Neuronal stem cell (in vitro differentiated cells): ENCODE data around the gene VPS35.

Source experiments
- DNase-seq: peaks from one replicate; pipeline ENCODE4 v3.0.0-alpha.2; 2013; ENCODE audit warnings: low spot score
- H2AFZ ChIP-seq: one replicate; pipeline ENCODE4 v1.6.1; 2013; ENCODE audit warnings: mild to moderate bottlenecking, low read length, inconsistent platforms
- H2AK5ac ChIP-seq: 2 replicates; pipeline ENCODE4 v1.6.1; 2013; ENCODE audit warnings: low read depth, mild to moderate bottlenecking, inconsistent platforms, low read length, moderate library complexity, mixed read lengths
- H2BK120ac ChIP-seq: 2 replicates; pipeline ENCODE4 v1.6.1; 2013; ENCODE audit warnings: low read depth, mild to moderate bottlenecking, inconsistent platforms, low read length, moderate library complexity, mixed read lengths
- H2BK12ac ChIP-seq: one replicate; pipeline ENCODE4 v1.6.1; 2013; ENCODE audit warnings: low read length, inconsistent platforms
- H2BK15ac ChIP-seq: 2 replicates; pipeline ENCODE4 v1.6.1; 2013; ENCODE audit warnings: mild to moderate bottlenecking, low read length, inconsistent platforms, mixed read lengths
- H2BK5ac ChIP-seq: one replicate; pipeline ENCODE4 v1.6.1; 2013; ENCODE audit warnings: inconsistent platforms, mild to moderate bottlenecking, low read length, moderate library complexity
- H3K14ac ChIP-seq: one replicate; pipeline ENCODE4 v1.6.1; 2013; ENCODE audit warnings: low read length, inconsistent platforms
- H3K18ac ChIP-seq: 2 replicates; pipeline ENCODE4 v1.6.1; 2013; ENCODE audit warnings: low read length, inconsistent platforms
- H3K23ac ChIP-seq: 2 replicates; pipeline ENCODE4 v1.6.1; 2013; ENCODE audit warnings: low read depth, mild to moderate bottlenecking, mixed read lengths, low read length, inconsistent platforms; ENCODE audit not compliant: poor library complexity
- H3K27ac ChIP-seq: replicated peaks from 3 replicates; pipeline ENCODE4 v1.5.1; 2013; ENCODE audit warnings: low read length, inconsistent platforms
- H3K27me3 ChIP-seq, 3 experiments: 2 replicates each; pipeline ENCODE4 v1.6.1; 2013; ENCODE audit warnings: low read length in 3 of 3, mild to moderate bottlenecking in 2 of 3, inconsistent platforms in 1 of 3, low read depth in 1 of 3, mixed read lengths in 1 of 3, moderate library complexity in 1 of 3; ENCODE audit not compliant: control insufficient read depth in 3 of 3, insufficient read depth in 3 of 3
- H3K36me3 ChIP-seq, 2 donors: replicated peaks in 1 of 2; 2 replicates each; pipeline ENCODE4 v1.6.1; 2013; ENCODE audit warnings: low read length in 2 of 2; ENCODE audit not compliant: control insufficient read depth in 2 of 2, insufficient read depth in 2 of 2
- H3K4ac ChIP-seq: 2 replicates; pipeline ENCODE4 v1.6.1; 2013; ENCODE audit warnings: inconsistent platforms, mild to moderate bottlenecking, low read length, moderate library complexity
- H3K4me1 ChIP-seq, 2 donors: 1 replicate in 1 of 2; 2 replicates in 1 of 2; pipeline ENCODE4 v1.6.1; 2013; ENCODE audit warnings: low read length in 2 of 2, low read depth in 1 of 2; ENCODE audit not compliant: control insufficient read depth in 2 of 2, insufficient read depth in 1 of 2
- H3K4me2 ChIP-seq: one replicate; pipeline ENCODE4 v1.6.1; 2013; ENCODE audit warnings: mild to moderate bottlenecking, low read length, inconsistent platforms; ENCODE audit not compliant: insufficient read depth, poor library complexity, severe bottlenecking
- H3K4me3 ChIP-seq, 2 donors: 2 replicates each; pipeline ENCODE4 v1.5.1; 2013; ENCODE audit warnings: low read length in 2 of 2, mild to moderate bottlenecking in 2 of 2, inconsistent platforms in 1 of 2, moderate library complexity in 1 of 2
- H3K79me1 ChIP-seq: one replicate; pipeline ENCODE4 v1.6.1; 2013; ENCODE audit warnings: low read depth, mild to moderate bottlenecking, inconsistent platforms, low read length, moderate library complexity
- H3K9ac ChIP-seq: one replicate; pipeline ENCODE4 v1.6.1; 2013; ENCODE audit warnings: mild to moderate bottlenecking, low read depth, low read length, inconsistent platforms; ENCODE audit not compliant: poor library complexity
- H3K9me3 ChIP-seq, 2 donors: replicated peaks in 1 of 2; 2 replicates each; pipeline versions ENCODE3 to v1.6.1; 2013; ENCODE audit warnings: low read length in 2 of 2, mild to moderate bottlenecking in 2 of 2, inconsistent platforms in 1 of 2, low read depth in 1 of 2, mixed read lengths in 1 of 2, moderate library complexity in 1 of 2; ENCODE audit not compliant: control insufficient read depth in 2 of 2, insufficient read depth in 1 of 2
- H4K8ac ChIP-seq: one replicate; pipeline ENCODE4 v1.6.1; 2013; ENCODE audit warnings: low read depth, mild to moderate bottlenecking, inconsistent platforms, low read length, moderate library complexity
- H4K91ac ChIP-seq: one replicate; pipeline ENCODE4 v1.6.1; 2013; ENCODE audit warnings: low read length, low read depth, mild to moderate bottlenecking, inconsistent platforms; ENCODE audit not compliant: poor library complexity
- WGBS, 2 donors: extraction: QIAGEN DNeasy Blood & Tissue Kit; methylation state at CpG; one replicate each; pipeline ENCODE4 v1.1.7; 2013; ENCODE audit warnings: missing lambda C conversion rate in 2 of 2, mixed read lengths in 1 of 2; ENCODE audit not compliant: insufficient read length in 2 of 2, insufficient replicate concordance in 1 of 2; ENCODE audit errors: extremely low coverage in 2 of 2; 5-methylcytosine and 5-hydroxymethylcytosine counted together

VPS35 gene

GRCh38 chr16:46632778-46633733 is 55.9 kb downstream of the VPS35 start:
- Histone ChIP-seq H2BK5ac (peak overlapping the region; percentile 43), H2BK120ac (no peak overlapping the region), H3K4me2 (peak overlapping the region; percentile 52), H4K91ac (no peak overlapping the region), H3K4me1 (peaks cover 3 to 4% of the 10 kb centered on the region in 2 donors), H3K4me3 (peak overlapping the region; percentile 5 to 18), H4K8ac (peak overlapping the region; percentile 93), H2BK12ac (no peak overlapping the region), H3K9ac (peak overlapping the region; percentile 38), H3K9me3 (peaks cover 0 to 2% of the 10 kb centered on the region in 2 donors), H3K27ac (no peak overlapping the region), H3K18ac (peak overlapping the region; percentile 59), H3K4ac (no peak overlapping the region), H3K36me3 (no peaks in the 10 kb centered on the region), H2AK5ac (peak overlapping the region; percentile 41), H3K27me3 (peaks cover 0 to 9% (median 0%) of the 10 kb centered on the region in 3 experiments), H3K79me1 (no peaks in the 10 kb centered on the region), H2BK15ac (peak overlapping the region; percentile 70), H3K14ac (peak overlapping the region; percentile 90), H2AFZ (peak overlapping the region; percentile 82), H3K23ac (no peak overlapping the region)
- DNase-seq, result no peak
- no CpG with 5 or more reads among the region's 32 CpGs for WGBS, 2 donors

DNA sequence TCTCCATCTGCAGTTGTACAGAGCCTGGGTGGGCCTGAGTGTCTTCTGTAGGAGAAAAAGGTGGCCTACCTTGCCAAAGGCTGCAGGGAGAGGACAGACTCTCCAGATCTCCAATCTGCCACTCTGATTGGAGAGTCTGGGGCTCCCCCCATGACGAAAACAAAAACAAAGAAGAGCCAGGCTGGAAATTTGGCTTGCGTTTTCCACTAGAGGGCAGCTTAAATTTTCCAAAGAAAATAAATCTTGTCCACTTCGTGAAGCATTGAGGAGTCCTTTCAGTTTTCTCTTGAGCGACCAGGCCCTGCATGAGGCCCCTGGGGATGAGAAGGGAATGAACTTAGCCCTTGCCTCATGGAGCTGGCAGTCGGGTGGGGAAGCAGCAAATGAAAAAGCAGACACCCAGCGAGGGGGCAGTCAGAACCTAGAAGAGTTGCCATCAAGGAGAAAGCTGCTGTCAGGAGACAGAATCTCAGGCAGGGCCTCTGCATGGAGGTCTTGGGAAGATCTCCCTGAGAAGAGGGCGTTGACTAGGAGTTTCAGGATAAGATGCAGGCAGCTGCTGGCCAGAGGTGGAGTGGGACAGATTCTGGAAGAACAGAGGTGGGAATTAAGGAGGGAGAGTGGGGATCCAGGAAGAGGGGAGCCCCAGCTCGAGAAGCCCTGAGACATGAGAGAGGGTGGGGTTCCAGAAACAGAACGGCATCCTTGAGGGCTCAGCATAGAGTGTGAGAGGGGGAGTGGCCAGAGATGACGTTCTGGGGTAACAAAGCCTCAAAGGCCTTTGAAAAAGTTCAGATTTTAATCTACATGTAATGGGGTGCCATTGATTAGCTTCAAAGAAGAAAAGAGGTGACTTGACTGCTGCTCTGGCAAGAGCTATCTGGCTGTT is 59.4 kb downstream of the VPS35 start:
- H3K4me1 ChIP-seq, result peaks cover 3 to 4% of the 10 kb centered on the region in 2 donors
- no peak overlapping the region for H3K27ac ChIP-seq
- no peaks in the 10 kb centered on the region for H3K79me1 ChIP-seq
- no peak overlapping the region for H2BK5ac ChIP-seq
- no peak overlapping the region for H2BK12ac ChIP-seq
- H4K8ac ChIP-seq, result no peak overlapping the region
- WGBS, 2 donors, result no CpG with 5 or more reads among the region's 10 CpGs
- H4K91ac ChIP-seq, result no peak overlapping the region
- no peak overlapping the region for H3K9ac ChIP-seq
- peaks cover 0 to 2% of the 10 kb centered on the region in 2 donors for H3K9me3 ChIP-seq
- H3K18ac ChIP-seq, result no peak overlapping the region
- peak overlapping the region; percentile 89 for H2AFZ ChIP-seq
- no peak for DNase-seq
- no peak overlapping the region for H3K4me3 ChIP-seq
- H2BK120ac ChIP-seq, result no peak overlapping the region
- H3K4me2 ChIP-seq, result no peak overlapping the region
- no peak overlapping the region for H3K14ac ChIP-seq
- no peaks in the 10 kb centered on the region for H3K36me3 ChIP-seq
- H2BK15ac ChIP-seq, result no peak overlapping the region
- no peak overlapping the region for H3K23ac ChIP-seq
- H2AK5ac ChIP-seq, result no peak overlapping the region
- H3K4ac ChIP-seq, result no peak overlapping the region
- peaks cover 0 to 9% (median 0%) of the 10 kb centered on the region in 3 experiments for H3K27me3 ChIP-seq

DNA sequence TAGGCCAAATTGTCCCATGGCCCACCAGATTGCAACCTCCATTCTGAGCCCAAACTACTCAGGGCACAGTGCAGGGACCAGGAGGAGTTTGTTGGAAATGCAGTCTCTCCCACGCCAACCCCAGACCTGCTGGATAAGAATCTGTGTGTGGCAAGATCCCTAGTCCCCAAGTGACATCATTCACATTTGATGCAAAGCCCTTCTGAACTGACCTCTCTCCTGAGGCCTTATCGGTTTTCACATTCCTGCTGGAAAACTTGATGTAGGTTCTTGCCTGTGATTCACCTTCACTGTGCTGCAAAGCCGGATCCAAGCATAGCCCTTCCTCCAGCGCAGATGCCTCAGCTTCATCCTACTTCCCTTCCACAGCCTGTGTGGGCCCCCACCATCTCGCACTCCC is 61.2 kb downstream of the VPS35 start:
- Histone ChIP-seq H2BK5ac (no peak overlapping the region), H3K9me3 (peaks cover 0 to 2% of the 10 kb centered on the region in 2 donors), H3K27me3 (peaks cover 0 to 5% (median 0%) of the 10 kb centered on the region in 3 experiments), H2AFZ (peak overlapping the region; percentile 11), H3K4me1 (peaks cover 3 to 4% of the 10 kb centered on the region in 2 donors), H4K91ac (no peak overlapping the region), H3K36me3 (no peaks in the 10 kb centered on the region), H3K18ac (no peak overlapping the region), H2BK120ac (no peak overlapping the region), H2BK12ac (no peak overlapping the region), H3K4me3 (no peak overlapping the region), H2AK5ac (no peak overlapping the region), H3K79me1 (no peaks in the 10 kb centered on the region), H3K23ac (no peak overlapping the region), H3K14ac (no peak overlapping the region), H2BK15ac (no peak overlapping the region), H3K9ac (no peak overlapping the region), H3K4me2 (no peak overlapping the region), H4K8ac (no peak overlapping the region), H3K27ac (no peak overlapping the region), H3K4ac (no peak overlapping the region)
- no CpG with 5 or more reads among the region's 5 CpGs for WGBS, 2 donors
- DNase-seq, result no peak
